ENCODE results near the gene IL3.

DNA sequence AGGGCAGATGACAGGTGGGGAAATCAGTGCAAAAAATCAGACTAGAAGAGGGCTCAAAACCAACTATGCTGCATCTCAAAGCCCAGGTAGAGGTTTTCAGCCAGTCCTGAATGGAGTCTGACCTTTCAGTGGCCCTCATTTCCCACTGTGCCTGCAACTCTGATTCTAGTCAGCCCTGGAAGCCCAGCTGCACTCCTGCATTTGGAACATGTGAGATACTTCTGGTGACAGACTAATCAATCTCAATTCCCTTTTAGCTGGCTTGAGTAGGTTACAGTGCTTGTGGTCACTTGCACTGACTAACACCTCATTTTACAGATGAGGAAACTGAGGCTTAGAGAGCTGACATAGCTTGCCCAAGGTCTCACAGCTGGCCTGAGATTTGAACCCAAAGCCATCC, 41.1 kb upstream of the IL3 start:
- TF ChIP-seq, protein P1, sequence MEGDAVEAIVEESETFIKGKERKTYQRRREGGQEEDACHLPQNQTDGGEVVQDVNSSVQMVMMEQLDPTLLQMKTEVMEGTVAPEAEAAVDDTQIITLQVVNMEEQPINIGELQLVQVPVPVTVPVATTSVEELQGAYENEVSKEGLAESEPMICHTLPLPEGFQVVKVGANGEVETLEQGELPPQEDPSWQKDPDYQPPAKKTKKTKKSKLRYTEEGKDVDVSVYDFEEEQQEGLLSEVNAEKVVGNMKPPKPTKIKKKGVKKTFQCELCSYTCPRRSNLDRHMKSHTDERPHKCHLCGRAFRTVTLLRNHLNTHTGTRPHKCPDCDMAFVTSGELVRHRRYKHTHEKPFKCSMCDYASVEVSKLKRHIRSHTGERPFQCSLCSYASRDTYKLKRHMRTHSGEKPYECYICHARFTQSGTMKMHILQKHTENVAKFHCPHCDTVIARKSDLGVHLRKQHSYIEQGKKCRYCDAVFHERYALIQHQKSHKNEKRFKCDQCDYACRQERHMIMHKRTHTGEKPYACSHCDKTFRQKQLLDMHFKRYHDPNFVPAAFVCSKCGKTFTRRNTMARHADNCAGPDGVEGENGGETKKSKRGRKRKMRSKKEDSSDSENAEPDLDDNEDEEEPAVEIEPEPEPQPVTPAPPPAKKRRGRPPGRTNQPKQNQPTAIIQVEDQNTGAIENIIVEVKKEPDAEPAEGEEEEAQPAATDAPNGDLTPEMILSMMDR (conservative IDR thresholded peaks at IDR 0.05; ENCODE audit: low read length) = no peak
- TF ChIP-seq EZH2phosphoT487 (IDR thresholded peaks at IDR 0.05; ENCODE audit: borderline replicate concordance, low read depth, low read length) = no peak

All from OCI-LY7 (cell line).